ENCODE results near the gene NIPAL1.
"Not testable (repeated sequence)": the region's sequence is repeated elsewhere in the genome, so short reads cannot be mapped to it uniquely, and the experiment has no call there.

The NIPAL1 gene

GRCh38 chr4:48016141-48017107 lies at the start of gene NIPAL1, which contains the start of gene CNGA1:
Gene NIPAL1 (plus strand): TSS chr4:48016772. CDS start chr4:48016840, 68 bp downstream.
Gene CNGA1 (minus strand): TSS chr4:48016681. CDS start chr4:47952689, 63,992 bp downstream.
- DNase-seq (ENCODE audit: low spot score), result peak; percentile 66

- DNase-seq (ENCODE audit: low spot score), result no peak
Measured at GRCh38 chr4:47968847-47969246, 47.7 kb upstream of the NIPAL1 start.

- peak; percentile 6 for DNase-seq (ENCODE audit: low spot score)
Measured at GRCh38 chr4:47972181-47972580, 44.4 kb upstream of the NIPAL1 start.

- no peak for DNase-seq (ENCODE audit: low spot score)
Measured at GRCh38 chr4:47972721-47973120, 43.9 kb upstream of the NIPAL1 start.

- DNase-seq (ENCODE audit: low spot score), result no peak
Measured at GRCh38 chr4:47974566-47974965, 42.0 kb upstream of the NIPAL1 start.

GRCh38 chr4:47990145-47990544 lies 26.4 kb upstream of the NIPAL1 start:
- no peak for DNase-seq (ENCODE audit: low spot score)

- DNase-seq (ENCODE audit: low spot score), result not testable (repeated sequence)
Measured at GRCh38 chr4:47992475-47992874, 24.1 kb upstream of the NIPAL1 start.

GRCh38 chr4:47996021-47996420 lies 20.6 kb upstream of the NIPAL1 start:
- DNase-seq (ENCODE audit: low spot score), result no peak

GRCh38 chr4:48002267-48002666 lies 14.3 kb upstream of the NIPAL1 start:
- no peak for DNase-seq (ENCODE audit: low spot score)

GRCh38 chr4:48003568-48003967 lies 13.0 kb upstream of the NIPAL1 start:
- DNase-seq (ENCODE audit: low spot score), result peak; percentile 22

GRCh38 chr4:48005781-48006180 lies 10.8 kb upstream of the NIPAL1 start:
- peak; percentile 22 for DNase-seq (ENCODE audit: low spot score)

- peak; percentile 17 for DNase-seq (ENCODE audit: low spot score)
Measured at GRCh38 chr4:48008021-48008596, 8.5 kb upstream of the NIPAL1 start.

GRCh38 chr4:48010906-48011305 lies 5.7 kb upstream of the NIPAL1 start:
- DNase-seq (ENCODE audit: low spot score), result not testable (repeated sequence)

GRCh38 chr4:48011722-48012121 lies 4.8 kb upstream of the NIPAL1 start:
- DNase-seq (ENCODE audit: low spot score), result no peak

GRCh38 chr4:48012824-48013223 lies 3.7 kb upstream of the NIPAL1 start:
- DNase-seq (ENCODE audit: low spot score), result no peak

GRCh38 chr4:48015216-48015615 lies 1.4 kb upstream of the NIPAL1 start:
- DNase-seq (ENCODE audit: low spot score), result no peak

GRCh38 chr4:48015678-48016077 lies 894 bp upstream of the NIPAL1 start:
- no peak for DNase-seq (ENCODE audit: low spot score)

- DNase-seq (ENCODE audit: low spot score), result no peak
Measured at GRCh38 chr4:48017108-48017571, 568 bp downstream of the NIPAL1 start.

- DNase-seq (ENCODE audit: low spot score), result no peak
Measured at GRCh38 chr4:48018112-48018511, 1.5 kb downstream of the NIPAL1 start.

- DNase-seq (ENCODE audit: low spot score), result no peak
Measured at GRCh38 chr4:48021100-48021499, 4.5 kb downstream of the NIPAL1 start.

GRCh38 chr4:48022192-48022799 lies 5.7 kb downstream of the NIPAL1 start:
- no peak for DNase-seq (ENCODE audit: low spot score)

GRCh38 chr4:48024522-48024921 lies 8.0 kb downstream of the NIPAL1 start:
- no peak for DNase-seq (ENCODE audit: low spot score)

- no peak for DNase-seq (ENCODE audit: low spot score)
Measured at GRCh38 chr4:48025005-48025404, 8.4 kb downstream of the NIPAL1 start.
